HepG2 (cell line): ENCODE measurements around the gene ZNF628. TPM values are rescaled to one million over a fixed set of nuclear protein-coding genes. Genes with fewer than 3 reads are reported as not detected.

Source experiments
- FIP1L1 ChIP-seq: fragments of 200-400 bp; formaldehyde crosslinking; IDR thresholded peaks from 2 replicates; pipeline ENCODE4 v1.6.1; 2018; ENCODE audit warnings: low read depth, mild to moderate bottlenecking, low read length, moderate library complexity, borderline replicate concordance; ENCODE audit not compliant: insufficient read depth
- FOXC1 ChIP-seq: sonication (generic); formaldehyde crosslinking; IDR thresholded peaks from 2 replicates; pipeline ENCODE4 v1.8.0; 2022; ENCODE audit warnings: mild to moderate bottlenecking, missing genetic modification reagents, borderline replicate concordance
- HIVEP1 ChIP-seq: sonication (generic); formaldehyde crosslinking; IDR thresholded peaks from 2 replicates; pipeline ENCODE4 v1.4.0; 2020; ENCODE audit warnings: mild to moderate bottlenecking, missing genetic modification reagents
- ISX ChIP-seq: sonication (generic); formaldehyde crosslinking; conservative IDR thresholded peaks from 2 replicates; pipeline ENCODE4 v1.5.0; 2020; ENCODE audit warnings: missing genetic modification reagents
- KLF11 ChIP-seq: IDR thresholded peaks from 2 replicates; pipeline ENCODE4 v1.6.1; 2016; ENCODE audit warnings: missing compliant biosample characterization
- MAZ ChIP-seq, 2 experiments: sonication (generic) in 1 of 2; formaldehyde crosslinking in 1 of 2; IDR thresholded peaks; 2 replicates each; pipeline versions ENCODE4 v1.5.0 to v1.6.1; 2012 to 2020; ENCODE audit warnings: low read depth in 2 of 2, mild to moderate bottlenecking in 2 of 2, borderline replicate concordance in 1 of 2, improper control_type of control experiment in 1 of 2, low read length in 1 of 2, missing genetic modification reagents in 1 of 2, moderate library complexity in 1 of 2
- MEIS2 ChIP-seq: sonication (generic); formaldehyde crosslinking; IDR thresholded peaks from 2 replicates; pipeline ENCODE4 v1.9.0; 2021; ENCODE audit warnings: mild to moderate bottlenecking, missing genetic modification reagents
- NFE2 ChIP-seq: sonication (generic); formaldehyde crosslinking; IDR thresholded peaks from 2 replicates; pipeline ENCODE4 v1.4.0; 2020; ENCODE audit warnings: missing genetic modification reagents
- NPAS2 ChIP-seq: sonication (generic); formaldehyde crosslinking; IDR thresholded peaks from 2 replicates; pipeline ENCODE4 v1.8.0; 2022; ENCODE audit warnings: mild to moderate bottlenecking, missing genetic modification reagents, borderline replicate concordance
- PTBP1 ChIP-seq: fragments of 200-400 bp; formaldehyde crosslinking; IDR thresholded peaks from 2 replicates; pipeline ENCODE4 v1.6.1; 2018; ENCODE audit warnings: low read length, low read depth; ENCODE audit not compliant: poor library complexity, severe bottlenecking
- RBAK ChIP-seq: sonication (generic); formaldehyde crosslinking; IDR thresholded peaks from 2 replicates; pipeline ENCODE4 v1.5.1; 2020; ENCODE audit warnings: mild to moderate bottlenecking, missing genetic modification reagents
- SNAPC2 ChIP-seq: sonication (generic); formaldehyde crosslinking; IDR thresholded peaks from 2 replicates; pipeline ENCODE4 v1.8.1; 2022; ENCODE audit warnings: mild to moderate bottlenecking, missing genetic modification reagents
- THAP11 ChIP-seq: IDR thresholded peaks from 2 replicates; pipeline ENCODE4 v1.6.1; 2016; ENCODE audit warnings: missing biosample characterization, missing genetic modification reagents
- TMF1 ChIP-seq: sonication (generic); formaldehyde crosslinking; IDR thresholded peaks from 2 replicates; pipeline ENCODE4 v1.8.1; 2022; ENCODE audit warnings: low read depth, missing genetic modification reagents
- ZNF709 ChIP-seq: sonication (generic); formaldehyde crosslinking; IDR thresholded peaks from 2 replicates; pipeline ENCODE4 v1.5.0; 2020; ENCODE audit warnings: mild to moderate bottlenecking, missing genetic modification reagents
- ZNF737 ChIP-seq: sonication (generic); formaldehyde crosslinking; IDR thresholded peaks from 2 replicates; pipeline ENCODE4 v1.5.0; 2020; ENCODE audit warnings: missing genetic modification reagents, mild to moderate bottlenecking, borderline replicate concordance
- ZNF747 ChIP-seq: sonication (generic); formaldehyde crosslinking; IDR thresholded peaks from 2 replicates; pipeline ENCODE4 v1.8.1; 2023; ENCODE audit warnings: missing genetic modification reagents, mild to moderate bottlenecking, borderline replicate concordance
- ZNF841 ChIP-seq: sonication (generic); formaldehyde crosslinking; IDR thresholded peaks from 2 replicates; pipeline ENCODE4 v1.8.1; 2023; ENCODE audit warnings: missing genetic modification reagents, borderline replicate concordance
- ZNF891 ChIP-seq: sonication (generic); formaldehyde crosslinking; IDR thresholded peaks from 2 replicates; pipeline ENCODE4 v1.5.0; 2020; ENCODE audit warnings: mild to moderate bottlenecking, missing genetic modification reagents
- ZSCAN30 ChIP-seq: sonication (generic); formaldehyde crosslinking; IDR thresholded peaks from 2 replicates; pipeline ENCODE4 v1.5.0; 2020; ENCODE audit warnings: mild to moderate bottlenecking, missing genetic modification reagents
- polyA plus RNA-seq, 8 experiments: library from polyadenylated mRNA; depleted of rRNA in 3 of 8; stranded (reverse) in 7 of 8; unstranded in 1 of 8; fragments of >200 nt; fragmentation: Illumina TruSeq in 4 of 8; extraction: Trizol in 4 of 8; gene quantifications; 2 replicates each; pipeline versions ENCODE4 v1.2.1 to v1.2.3, GENCODE V29; 2011 to 2016; ENCODE audit warnings: low read depth in 4 of 8, missing spikeins in 1 of 8, mixed read lengths in 1 of 8; ENCODE audit not compliant: insufficient read depth in 1 of 8
- total RNA-seq, 5 experiments: library from RNA; depleted of rRNA; stranded (reverse); fragments of >200 nt; fragmentation: Illumina TruSeq; extraction: Trizol; gene quantifications; 2 replicates each; pipeline ENCODE4 v1.2.3, GENCODE V29; 2016; ENCODE audit warnings: low read depth in 1 of 5
- TF ChIP-seq, protein P1 (sequence below): sonication (generic); formaldehyde crosslinking; IDR thresholded peaks from 2 replicates; pipeline ENCODE4 v1.9.0; 2021; ENCODE audit warnings: missing genetic modification reagents, mild to moderate bottlenecking, borderline replicate concordance
- TF ChIP-seq, protein P2 (sequence below): sonication (generic); formaldehyde crosslinking; IDR thresholded peaks from 2 replicates; pipeline ENCODE4 v1.4.0; 2020; ENCODE audit warnings: missing genetic modification reagents
- TF ChIP-seq, protein P3 (sequence below): sonication (generic); formaldehyde crosslinking; IDR thresholded peaks from 2 replicates; pipeline ENCODE4 v1.8.0; 2022; ENCODE audit warnings: mild to moderate bottlenecking, missing genetic modification reagents, moderate library complexity
- TF ChIP-seq, protein P4 (sequence below): IDR thresholded peaks from 2 replicates; pipeline ENCODE4 v1.6.1; 2012; ENCODE audit warnings: inconsistent platforms
- TF ChIP-seq, protein P5 (sequence below): sonication (generic); formaldehyde crosslinking; IDR thresholded peaks from 2 replicates; pipeline ENCODE4 v1.4.0; 2020; ENCODE audit warnings: mild to moderate bottlenecking, missing genetic modification reagents, borderline replicate concordance

ZNF628 gene
- total and polyA plus RNA-seq, 2 of the 13 experiments (the other 11 are each of a cell fraction or from before 2014, with no cell fraction given), result 0.54 to 1.2 TPM

DNA sequence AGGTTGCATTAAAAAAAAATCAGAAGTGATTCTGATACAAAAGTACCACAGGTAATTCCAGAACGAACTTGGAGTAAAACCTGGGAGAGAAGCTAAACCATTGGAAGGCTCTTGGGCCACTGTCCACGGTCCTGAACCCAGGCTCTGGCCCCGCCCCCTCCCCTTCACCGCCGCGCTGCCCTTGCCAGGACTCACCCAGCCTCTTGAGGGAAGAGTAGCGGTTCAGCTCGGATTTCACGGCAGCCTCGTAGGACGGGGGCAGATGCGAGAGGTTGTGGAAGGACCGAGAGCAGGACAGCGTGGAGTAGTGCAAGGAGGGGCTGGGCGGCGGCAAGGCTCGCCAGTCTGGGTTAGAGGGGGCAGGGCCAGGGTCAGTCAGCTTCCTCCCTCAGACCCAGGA is 39.0 kb upstream of the ZNF628 start (continued):
- TF ChIP-seq ZNF891 (0 out of 2 replicates have a peak, but pooled peaks have one; percentile 55), HIVEP1 (CRISPR knock-in tag) (no peak), KLF11 (CRISPR knock-in tag) (peak; percentile 96; the same call in 1 of the 2 replicates), SNAPC2 (CRISPR knock-in tag) (no peak), FOXC1 (CRISPR knock-in tag) (peak; percentile 34; the same call in 1 of the 2 replicates), ZNF841 (no peak), ZNF737 (CRISPR knock-in tag) (no peak), FIP1L1 (no peak), ZNF747 (CRISPR knock-in tag) (no peak), ZSCAN30 (CRISPR knock-in tag) (0 out of 2 replicates have a peak, but pooled peaks have one; percentile 73), RBAK (CRISPR knock-in tag) (no peak), NPAS2 (CRISPR knock-in tag) (no peak), THAP11 (CRISPR knock-in tag) (peak; percentile 45; the same call in 1 of the 2 replicates), MEIS2 (peak; percentile 48; the same call in 1 of the 2 replicates), TMF1 (CRISPR knock-in tag) (peak; percentile 56; the same call in 1 of the 2 replicates), PTBP1 (no peak), ZNF709 (peak; percentile 59; the same call in 1 of the 2 replicates), NFE2 (CRISPR knock-in tag) (no peak), MAZ (IDR thresholded peaks at IDR 0.05; ENCODE audit: borderline replicate concordance, low read depth, low read length) (0 out of 2 replicates have a peak, but pooled peaks have one; percentile 17), MAZ (CRISPR knock-in tag; IDR thresholded peaks at IDR 0.05; ENCODE audit: low read depth) (peak; percentile 54; the same call in 1 of the 2 replicates), ISX (CRISPR knock-in tag) (no peak)
- TF ChIP-seq, protein P1, sequence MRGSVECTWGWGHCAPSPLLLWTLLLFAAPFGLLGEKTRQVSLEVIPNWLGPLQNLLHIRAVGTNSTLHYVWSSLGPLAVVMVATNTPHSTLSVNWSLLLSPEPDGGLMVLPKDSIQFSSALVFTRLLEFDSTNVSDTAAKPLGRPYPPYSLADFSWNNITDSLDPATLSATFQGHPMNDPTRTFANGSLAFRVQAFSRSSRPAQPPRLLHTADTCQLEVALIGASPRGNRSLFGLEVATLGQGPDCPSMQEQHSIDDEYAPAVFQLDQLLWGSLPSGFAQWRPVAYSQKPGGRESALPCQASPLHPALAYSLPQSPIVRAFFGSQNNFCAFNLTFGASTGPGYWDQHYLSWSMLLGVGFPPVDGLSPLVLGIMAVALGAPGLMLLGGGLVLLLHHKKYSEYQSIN, result peak; percentile 77; the same call in 1 of the 2 replicates
- TF ChIP-seq, protein P2, sequence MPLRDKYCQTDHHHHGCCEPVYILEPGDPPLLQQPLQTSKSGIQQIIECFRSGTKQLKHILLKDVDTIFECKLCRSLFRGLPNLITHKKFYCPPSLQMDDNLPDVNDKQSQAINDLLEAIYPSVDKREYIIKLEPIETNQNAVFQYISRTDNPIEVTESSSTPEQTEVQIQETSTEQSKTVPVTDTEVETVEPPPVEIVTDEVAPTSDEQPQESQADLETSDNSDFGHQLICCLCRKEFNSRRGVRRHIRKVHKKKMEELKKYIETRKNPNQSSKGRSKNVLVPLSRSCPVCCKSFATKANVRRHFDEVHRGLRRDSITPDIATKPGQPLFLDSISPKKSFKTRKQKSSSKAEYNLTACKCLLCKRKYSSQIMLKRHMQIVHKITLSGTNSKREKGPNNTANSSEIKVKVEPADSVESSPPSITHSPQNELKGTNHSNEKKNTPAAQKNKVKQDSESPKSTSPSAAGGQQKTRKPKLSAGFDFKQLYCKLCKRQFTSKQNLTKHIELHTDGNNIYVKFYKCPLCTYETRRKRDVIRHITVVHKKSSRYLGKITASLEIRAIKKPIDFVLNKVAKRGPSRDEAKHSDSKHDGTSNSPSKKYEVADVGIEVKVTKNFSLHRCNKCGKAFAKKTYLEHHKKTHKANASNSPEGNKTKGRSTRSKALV, result 0 out of 2 replicates have a peak, but pooled peaks have one; percentile 30
- TF ChIP-seq, protein P3, sequence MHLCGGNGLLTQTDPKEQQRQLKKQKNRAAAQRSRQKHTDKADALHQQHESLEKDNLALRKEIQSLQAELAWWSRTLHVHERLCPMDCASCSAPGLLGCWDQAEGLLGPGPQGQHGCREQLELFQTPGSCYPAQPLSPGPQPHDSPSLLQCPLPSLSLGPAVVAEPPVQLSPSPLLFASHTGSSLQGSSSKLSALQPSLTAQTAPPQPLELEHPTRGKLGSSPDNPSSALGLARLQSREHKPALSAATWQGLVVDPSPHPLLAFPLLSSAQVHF (CRISPR knock-in tag), result no peak
- TF ChIP-seq, protein P4, sequence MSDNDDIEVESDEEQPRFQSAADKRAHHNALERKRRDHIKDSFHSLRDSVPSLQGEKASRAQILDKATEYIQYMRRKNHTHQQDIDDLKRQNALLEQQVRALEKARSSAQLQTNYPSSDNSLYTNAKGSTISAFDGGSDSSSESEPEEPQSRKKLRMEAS, result no peak
- TF ChIP-seq, protein P5, sequence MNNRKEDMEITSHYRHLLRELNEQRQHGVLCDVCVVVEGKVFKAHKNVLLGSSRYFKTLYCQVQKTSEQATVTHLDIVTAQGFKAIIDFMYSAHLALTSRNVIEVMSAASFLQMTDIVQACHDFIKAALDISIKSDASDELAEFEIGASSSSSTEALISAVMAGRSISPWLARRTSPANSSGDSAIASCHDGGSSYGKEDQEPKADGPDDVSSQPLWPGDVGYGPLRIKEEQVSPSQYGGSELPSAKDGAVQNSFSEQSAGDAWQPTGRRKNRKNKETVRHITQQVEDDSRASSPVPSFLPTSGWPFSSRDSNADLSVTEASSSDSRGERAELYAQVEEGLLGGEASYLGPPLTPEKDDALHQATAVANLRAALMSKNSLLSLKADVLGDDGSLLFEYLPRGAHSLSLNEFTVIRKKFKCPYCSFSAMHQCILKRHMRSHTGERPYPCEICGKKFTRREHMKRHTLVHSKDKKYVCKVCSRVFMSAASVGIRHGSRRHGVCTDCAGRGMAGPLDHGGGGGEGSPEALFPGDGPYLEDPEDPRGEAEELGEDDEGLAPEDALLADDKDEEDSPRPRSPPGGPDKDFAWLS (CRISPR knock-in tag), result no peak
